Activated CD8-positive, alpha-beta T cell treated with anti-CD3 and anti-CD28 coated beads, Interleukin-2, amount 10 ng/mL, durations not matched to agents 7 days and 5 days (primary cell): ENCODE data around the gene PMFBP1. TPM values are rescaled to one million over a fixed set of nuclear protein-coding genes. Genes with fewer than 3 reads are reported as not detected.
A peak's percentile ranks its signal among the peaks of the same experiment; 100 is the strongest.
"Not testable (repeated sequence)": the region's sequence is repeated elsewhere in the genome, so short reads cannot be mapped to it uniquely, and the experiment has no call there.

ENCODE experiments used
- ATAC-seq: fragments of 150-1000 bp; cut with Tn5 transposase; one replicate; pipeline ENCODE4 v1.10.0; 2021; ENCODE audit warnings: moderate library complexity
- CTCF ChIA-PET: fragments of 350-600 bp; sonication (Branson Sonifier 250); formaldehyde crosslinking; loops from one replicate; lab custom pipeline; 2021; ENCODE audit warnings: antibody characterized with exemption; lab: Charles Lee
- POLR2A ChIA-PET: fragments of 350-600 bp; sonication (Branson Sonifier 250); formaldehyde crosslinking; loops from one replicate; lab custom pipeline; 2021; ENCODE audit warnings: antibody characterized with exemption; lab: Charles Lee
- DNase-seq: peaks from one replicate; pipeline ENCODE4 v3.0.0-alpha.2; 2020
- H3K27ac Mint-ChIP-seq: one replicate; pipeline ENCODE4 v1.8.0; 2021; ENCODE audit warnings: mild to moderate bottlenecking, mixed read lengths
- H3K27me3 Mint-ChIP-seq: one replicate; pipeline ENCODE4 v1.8.0; 2021; ENCODE audit warnings: low read depth, mixed read lengths
- H3K36me3 Mint-ChIP-seq: one replicate; pipeline ENCODE4 v1.8.0; 2021; ENCODE audit warnings: low read depth, mixed read lengths
- H3K4me1 Mint-ChIP-seq: one replicate; pipeline ENCODE4 v1.8.0; 2021; ENCODE audit warnings: low read depth, mixed read lengths
- H3K4me3 Mint-ChIP-seq: one replicate; pipeline ENCODE4 v1.8.0; 2021; ENCODE audit warnings: mild to moderate bottlenecking, mixed read lengths
- H3K9me3 Mint-ChIP-seq: one replicate; pipeline ENCODE4 v1.8.0; 2022; ENCODE audit warnings: mixed read lengths; ENCODE audit not compliant: insufficient read depth
- total RNA-seq, 2 experiments: library from RNA; stranded (reverse); gene quantifications; one replicate each; pipeline ENCODE4 v1.2.3, GENCODE V29; 2021

Gene PMFBP1
- total RNA-seq, 2 experiments from 2014 or later = 2.9 to 5.2 TPM

- Mint-ChIP-seq H3K4me1 (peaks cover 34% of the 10 kb centered on the region), H3K9me3 (no peaks in the 10 kb centered on the region), H3K27ac (peak within 1 kb of the TSS; percentile 98), H3K36me3 (peaks cover 40% of the 10 kb centered on the region), H3K27me3 (no peaks in the 10 kb centered on the region), H3K4me3 (peak within 1 kb of the TSS; percentile 96)
- ATAC-seq (peak; percentile 98), DNase-seq (peak; percentile 96)
- ChIA-PET CTCF (interaction anchor here (1.0 to 5.4 kb wide), 3 partner anchors 27 to 132 kb away, joined by 3 to 25 read pairs (median 5); no protein-coding TSS in a partner anchor), POLR2A (interaction anchor here (0.6 to 1.9 kb wide), 8 partner anchors 10 to 1117 kb away, joined by 3 to 7 read pairs (median 3); partner anchors contain the start of gene AP1G1)
Observed at GRCh38 chr16:72093448-72094265, 78.3 kb downstream of the PMFBP1 start, which contains the start of the genes DHX38 and TXNL4B. DHX38 (plus strand) TSS chr16:72093847; CDS start chr16:72096158, 2,311 bp downstream. TXNL4B (minus strand) TSS chr16:72093620; CDS start chr16:72090749, 2,871 bp downstream.

- Mint-ChIP-seq H3K4me3 (peak overlapping the region; percentile 96), H3K4me1 (peaks cover 34% of the 10 kb centered on the region), H3K27me3 (no peaks in the 10 kb centered on the region), H3K36me3 (peaks cover 41% of the 10 kb centered on the region), H3K27ac (peak overlapping the region; percentile 98), H3K9me3 (no peaks in the 10 kb centered on the region)
- CTCF ChIA-PET = interaction anchor here (1.0 to 5.4 kb wide), 3 partner anchors 26 to 132 kb away, joined by 3 to 25 read pairs (median 5); no protein-coding TSS in a partner anchor
- no peak for DNase-seq
- ATAC-seq = peak; percentile 49
- POLR2A ChIA-PET = interaction anchor here (0.7 to 1.9 kb wide), 7 partner anchors 9 to 680 kb away, joined by 3 to 7 read pairs (median 3); partner anchors contain the start of gene AP1G1
Observed at GRCh38 chr16:72092832-72093447, 79.0 kb downstream of the PMFBP1 start.

DNA sequence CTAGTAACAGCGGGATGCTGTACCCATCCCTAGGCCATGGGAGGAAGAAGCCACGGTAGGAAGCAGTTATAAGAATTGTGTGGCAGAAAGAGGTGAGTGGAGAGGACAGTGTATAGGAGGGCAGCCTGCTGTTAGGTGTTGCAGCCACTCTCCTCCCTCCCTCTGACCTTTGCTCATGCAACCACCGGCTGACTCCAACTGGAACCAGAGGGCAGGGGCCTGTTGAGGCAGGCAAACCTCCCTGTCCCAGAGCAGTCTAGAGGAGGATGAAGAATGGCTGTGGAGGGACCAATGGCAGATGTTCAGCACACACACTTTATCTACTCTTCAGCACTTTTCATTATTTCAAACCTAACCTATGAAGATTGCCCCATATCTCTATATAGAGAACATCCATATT, 80.7 kb downstream of the PMFBP1 start:
- Mint-ChIP-seq H3K27ac (no peak overlapping the region), H3K27me3 (no peaks in the 10 kb centered on the region), H3K9me3 (no peaks in the 10 kb centered on the region), H3K4me1 (peaks cover 34% of the 10 kb centered on the region), H3K4me3 (peak overlapping the region; percentile 96), H3K36me3 (peaks cover 33% of the 10 kb centered on the region)
- no peak for DNase-seq
- ChIA-PET POLR2A (no interaction called here), CTCF (interaction anchor here (5.4 kb wide), 1 partner anchor 24 kb away, joined by 25 read pairs; no protein-coding TSS in a partner anchor)
- no peak for ATAC-seq

- Mint-ChIP-seq H3K36me3 (peaks cover 44% of the 10 kb centered on the region), H3K4me3 (no peak overlapping the region), H3K9me3 (peaks cover 6% of the 10 kb centered on the region), H3K27ac (no peak overlapping the region), H3K4me1 (no peaks in the 10 kb centered on the region), H3K27me3 (no peaks in the 10 kb centered on the region)
- POLR2A ChIA-PET = no interaction called here
- DNase-seq (no peak), ATAC-seq (no peak)
- CTCF ChIA-PET = interaction anchor here (0.8 kb wide), 1 partner anchor 520 kb away, joined by 3 read pairs; no protein-coding TSS in a partner anchor
Observed at GRCh38 chr16:72085002-72085401, 87.0 kb downstream of the PMFBP1 start.

GRCh38 chr16:72084445-72084844, 87.5 kb downstream of the PMFBP1 start:
- Mint-ChIP-seq H3K4me3 (no peak overlapping the region), H3K36me3 (peaks cover 39% of the 10 kb centered on the region), H3K27me3 (no peaks in the 10 kb centered on the region), H3K9me3 (peaks cover 6% of the 10 kb centered on the region), H3K4me1 (no peaks in the 10 kb centered on the region), H3K27ac (no peak overlapping the region)
- no peak for ATAC-seq
- DNase-seq = no peak
- CTCF ChIA-PET = no interaction called here
- POLR2A ChIA-PET = no interaction called here

DNA sequence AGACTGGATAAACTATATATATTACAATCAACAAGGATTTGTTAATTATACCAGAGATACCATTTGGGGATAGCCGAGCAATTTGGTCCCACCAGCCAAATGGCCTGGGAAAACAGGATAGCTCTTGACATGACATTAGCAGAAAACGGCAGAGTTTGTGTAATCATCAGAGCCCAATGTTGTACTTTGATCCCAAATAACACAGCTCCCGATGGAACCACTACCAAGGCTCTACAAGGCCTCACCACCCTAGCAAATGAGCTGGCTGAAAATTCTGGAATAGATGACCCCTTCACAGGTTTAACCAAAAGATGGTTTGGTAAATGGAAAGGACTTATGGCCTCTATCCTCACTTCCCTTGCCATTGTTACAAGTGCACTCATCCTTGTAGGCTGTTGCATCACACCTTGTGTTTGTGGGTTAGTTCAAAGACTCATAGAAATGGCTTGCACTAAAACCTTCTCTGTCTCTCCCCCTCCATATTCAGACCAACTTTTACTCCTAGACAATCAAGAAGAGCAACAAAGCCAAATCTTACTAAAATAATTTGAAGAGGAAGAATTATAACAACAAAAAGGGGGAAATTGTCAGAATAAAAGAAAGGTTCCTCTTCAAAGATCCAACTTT, 88.1 kb downstream of the PMFBP1 start:
- CTCF ChIA-PET = no interaction called here
- POLR2A ChIA-PET = interaction anchor here (0.6 to 0.8 kb wide), 2 partner anchors 9 to 1703 kb away, joined by 3 to 4 read pairs; partner anchors contain the start of genes DHX38 and TXNL4B
- no peak for ATAC-seq
- DNase-seq = no peak
- Mint-ChIP-seq H3K9me3 (peaks cover 6% of the 10 kb centered on the region), H3K4me1 (no peaks in the 10 kb centered on the region), H3K4me3 (no peak overlapping the region), H3K27ac (no peak overlapping the region), H3K36me3 (peaks cover 34% of the 10 kb centered on the region), H3K27me3 (no peaks in the 10 kb centered on the region)

- H3K9me3 Mint-ChIP-seq, H3K4me1 Mint-ChIP-seq, CTCF ChIA-PET, POLR2A ChIA-PET, H3K27ac Mint-ChIP-seq, DNase-seq, H3K36me3 Mint-ChIP-seq, H3K4me3 Mint-ChIP-seq, H3K27me3 Mint-ChIP-seq, ATAC-seq: not testable (repeated sequence)
Observed at GRCh38 chr16:72076991-72077706, 94.8 kb downstream of the PMFBP1 start.

- ChIA-PET CTCF (interaction anchor here (1.2 kb wide), 1 partner anchor 8 kb away, joined by 3 read pairs; no protein-coding TSS in a partner anchor), POLR2A (interaction anchor here (1.4 kb wide), 1 partner anchor 19 kb away, joined by 3 read pairs; the partner anchor contains the start of genes DHX38 and TXNL4B)
Observed at GRCh38 chr16:72075067-72075466, 96.9 kb downstream of the PMFBP1 start.

DNA sequence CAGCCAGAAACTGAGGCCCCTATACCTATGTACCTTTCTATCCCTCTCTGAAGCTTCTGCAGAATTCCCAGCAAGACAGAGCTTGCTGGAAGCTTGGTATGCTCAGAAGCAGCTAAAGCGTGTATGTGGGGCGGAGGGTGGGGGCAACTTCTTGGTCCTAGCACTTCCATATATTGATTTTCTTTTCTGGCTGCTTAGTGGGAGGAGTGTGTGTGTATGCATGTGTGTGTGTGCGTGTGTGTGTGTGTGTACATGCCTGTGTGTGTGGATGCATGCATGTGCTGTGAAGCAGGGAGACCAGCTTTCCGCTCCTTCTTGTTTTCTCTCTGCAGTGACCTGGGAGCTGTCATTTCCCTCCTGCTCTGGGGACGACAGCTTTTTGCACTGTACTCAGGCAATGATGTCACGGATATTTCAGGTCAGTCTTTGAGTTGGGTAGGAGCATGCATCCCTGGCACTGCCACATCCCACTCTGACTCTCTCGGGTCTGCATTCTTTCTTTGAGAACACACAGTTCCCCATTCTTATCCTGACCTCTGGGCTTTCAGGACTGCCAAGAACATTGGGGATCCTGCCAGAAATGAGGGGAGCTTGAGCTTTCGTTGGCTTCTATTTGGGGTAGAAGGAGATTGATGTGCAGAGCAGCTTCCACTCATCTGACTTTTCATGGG, 98.3 kb downstream of the PMFBP1 start:
- CTCF ChIA-PET = no interaction called here
- H3K36me3 Mint-ChIP-seq = no peaks in the 10 kb centered on the region
- no peaks in the 10 kb centered on the region for H3K4me1 Mint-ChIP-seq
- ATAC-seq = no peak
- H3K27ac Mint-ChIP-seq = no peak overlapping the region
- H3K27me3 Mint-ChIP-seq = no peaks in the 10 kb centered on the region
- no peaks in the 10 kb centered on the region for H3K9me3 Mint-ChIP-seq
- no peak for DNase-seq
- H3K4me3 Mint-ChIP-seq = no peak overlapping the region
- POLR2A ChIA-PET = no interaction called here

More at GRCh38 chr16:72075067-72075466, 96.9 kb downstream of the PMFBP1 start:
- not testable (repeated sequence) for H3K4me3 Mint-ChIP-seq, H3K27ac Mint-ChIP-seq, H3K36me3 Mint-ChIP-seq, H3K27me3 Mint-ChIP-seq, H3K4me1 Mint-ChIP-seq, DNase-seq, ATAC-seq, H3K9me3 Mint-ChIP-seq

DNA sequence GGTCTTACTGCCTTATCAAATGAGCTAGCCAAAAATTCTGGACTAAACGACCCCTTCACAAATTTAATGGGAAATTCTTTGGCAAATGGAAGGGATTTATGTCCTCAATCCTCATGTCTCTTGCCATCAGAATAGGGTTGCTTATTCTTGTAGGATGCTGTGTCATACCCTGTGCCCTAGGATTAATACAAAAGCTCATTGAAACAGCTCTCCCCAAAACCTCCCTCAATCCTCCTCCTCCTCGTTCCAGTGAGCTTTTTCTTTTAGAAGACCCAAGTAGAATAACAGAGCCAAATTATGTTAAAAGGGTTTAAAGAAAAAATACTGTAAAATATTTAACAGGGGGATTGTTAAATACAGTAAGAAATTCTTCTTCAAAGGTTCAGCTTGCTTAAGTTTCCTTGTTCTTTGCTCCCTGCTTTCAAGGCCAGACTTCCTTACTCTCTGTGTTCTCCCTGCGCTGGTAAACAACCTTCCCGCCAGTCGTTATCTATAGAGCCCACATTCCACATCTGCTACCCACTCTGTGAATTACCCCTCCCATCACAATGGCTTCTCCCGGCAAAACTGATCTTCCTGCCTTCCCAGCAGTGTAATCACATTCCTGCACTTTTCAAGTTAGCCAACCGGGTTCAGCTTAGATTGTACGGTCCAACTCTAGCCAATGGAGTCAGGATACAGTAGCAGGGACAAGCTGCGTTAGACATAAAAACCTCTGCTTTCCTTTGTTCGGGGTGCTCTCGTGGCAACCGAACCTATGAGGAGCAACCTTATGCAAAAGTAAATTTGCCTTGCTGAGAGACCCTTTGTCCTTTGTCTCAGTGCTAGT, 99.2 kb downstream of the PMFBP1 start:
- Mint-ChIP-seq H3K4me3 (no peak overlapping the region), H3K27me3 (no peaks in the 10 kb centered on the region), H3K36me3 (no peaks in the 10 kb centered on the region), H3K9me3 (no peaks in the 10 kb centered on the region), H3K4me1 (no peaks in the 10 kb centered on the region), H3K27ac (no peak overlapping the region)
- POLR2A ChIA-PET = no interaction called here
- DNase-seq = no peak
- ATAC-seq = no peak
- CTCF ChIA-PET = interaction anchor here (1.8 kb wide), 1 partner anchor 11 kb away, joined by 3 read pairs; no protein-coding TSS in a partner anchor
